Panc1 (cell line): ENCODE measurements around the gene FGF14. TPM values are rescaled to one million over a fixed set of nuclear protein-coding genes. Genes with fewer than 3 reads are reported as not detected.

Source experiments
- ATAC-seq: fragments of 200-7000 bp; cut with Tn5 transposase; 2 replicates; pipeline ENCODE4 v1.9.1; 2020; ENCODE audit warnings: mild to moderate bottlenecking, moderate library complexity
- BruUV-seq: library from RNA; stranded (reverse); fragments of 400-500 nt; replicated peaks from 2 replicates; lab custom pipeline; 2021; lab: Mats Ljungman, UMichigan
- CTCF ChIA-PET: fragments of 300-600 bp; sonication (Branson Sonifier 250); formaldehyde crosslinking; loops from one replicate; lab custom pipeline; 2022; ENCODE audit warnings: antibody characterized with exemption; lab: Charles Lee
- POLR2A ChIA-PET: fragments of 300-600 bp; sonication (Branson Sonifier 250); formaldehyde crosslinking; loops from one replicate; lab custom pipeline; 2022; ENCODE audit warnings: antibody characterized with exemption; lab: Charles Lee
- DNase-seq: peaks from one replicate; pipeline ENCODE4 v3.0.0-alpha.2; 2010; ENCODE audit warnings: low read depth, low spot score
- H3K27ac ChIP-seq: 2 replicates; pipeline ENCODE4 v1.5.1; 2011; ENCODE audit warnings: mild to moderate bottlenecking, low read length, inconsistent platforms
- H3K27me3 ChIP-seq: fragments of 200-500 bp; sonication (Bioruptor generic); 2 replicates; pipeline ENCODE4 v1.6.0; 2014; ENCODE audit warnings: low read length, inconsistent platforms; ENCODE audit not compliant: control insufficient read depth, insufficient read depth
- H3K36me3 ChIP-seq: fragments of 200-500 bp; sonication (Bioruptor generic); 2 replicates; pipeline ENCODE4 v1.5.1; 2014; ENCODE audit warnings: inconsistent platforms, mild to moderate bottlenecking, low read length, moderate library complexity; ENCODE audit not compliant: control insufficient read depth, insufficient read depth
- H3K4me1 ChIP-seq: 2 replicates; pipeline ENCODE4 v1.5.1; 2011; ENCODE audit warnings: inconsistent platforms, mild to moderate bottlenecking, low read length, moderate library complexity; ENCODE audit not compliant: control insufficient read depth, insufficient read depth
- H3K4me3 ChIP-seq, 2 experiments: 2 replicates each; pipeline ENCODE4 v1.5.1; 2011 to 2012; ENCODE audit warnings: low read depth in 2 of 2, low read length in 2 of 2, mild to moderate bottlenecking in 2 of 2, inconsistent platforms in 1 of 2, moderate library complexity in 1 of 2
- H3K9me3 ChIP-seq: fragments of 200-500 bp; sonication (Bioruptor generic); 2 replicates; pipeline ENCODE4 v1.5.1; 2014; ENCODE audit warnings: low read depth, mild to moderate bottlenecking, inconsistent platforms, low read length, moderate library complexity; ENCODE audit not compliant: control insufficient read depth, insufficient read depth
- CTCF ChIP-seq: fragments of 450-650 bp; IDR thresholded peaks from 2 replicates; pipeline ENCODE4 v1.5.1; 2017; ENCODE audit warnings: mild to moderate bottlenecking
- POLR2AphosphoS5 ChIP-seq: IDR thresholded peaks from 2 replicates; pipeline ENCODE4 v1.6.1; 2012; ENCODE audit warnings: mild to moderate bottlenecking, low read depth, low read length, moderate library complexity
- REST ChIP-seq, 2 experiments: IDR thresholded peaks; 2 replicates each; pipeline ENCODE4 v1.6.1; 2011 to 2012; ENCODE audit warnings: low read depth in 2 of 2, control low read depth in 1 of 2, low read length in 1 of 2, mild to moderate bottlenecking in 1 of 2, moderate library complexity in 1 of 2; ENCODE audit not compliant: insufficient read depth in 1 of 2
- SIN3A ChIP-seq: IDR thresholded peaks from 2 replicates; pipeline ENCODE4 v1.6.1; 2012; ENCODE audit warnings: low read depth, mild to moderate bottlenecking, low read length, moderate library complexity, borderline replicate concordance; ENCODE audit not compliant: insufficient read depth
- TCF7L2 ChIP-seq: IDR thresholded peaks from 2 replicates; pipeline ENCODE4 v1.6.1; 2011; ENCODE audit warnings: mild to moderate bottlenecking, low read depth, low read length, inconsistent platforms
- in situ Hi-C: cut with HindIII; loops from 2 replicates; pipeline ENCODE4 v1.10.0; 2016; ENCODE audit warnings: low sequenced_read_pairs, low pct_unique_long_range_greater_than_20kb
- intact Hi-C: fragments of 100-400 bp; cut with micrococcal nuclease; formaldehyde crosslinking; loops from one replicate; pipeline ENCODE4 v1.10.0; 2022; ENCODE audit not compliant: unreplicated experiment
- total RNA-seq: library from RNA; stranded (reverse); gene quantifications from one replicate; pipeline ENCODE4 v1.2.1, GENCODE V29; 2021; ENCODE audit not compliant: unreplicated experiment

Gene FGF14
- total RNA-seq, 1 experiment from 2014 or later: 0.03 TPM

GRCh38 chr13:102309110-102309509 is 92.7 kb downstream of the FGF14 start:
- ATAC-seq (no peak), DNase-seq (no peak)
- Histone ChIP-seq H3K4me1 (no peaks in the 10 kb centered on the region), H3K27ac (no peak overlapping the region), H3K9me3 (no peaks in the 10 kb centered on the region), H3K4me3 (no peak overlapping the region), H3K36me3 (no peaks in the 10 kb centered on the region), H3K27me3 (no peaks in the 10 kb centered on the region; the same call in 1 of the 2 replicates)
- POLR2A ChIA-PET: no interaction called here
- no peak for TF ChIP-seq TCF7L2
- no peak for TF ChIP-seq REST (IDR thresholded peaks at IDR 0.05; ENCODE audit: insufficient read depth in 1 of 2, low read depth in 2 of 2, low read length in 1 of 2)
- no peak for TF ChIP-seq POLR2AphosphoS5
- no peak for TF ChIP-seq SIN3A
- no peak for TF ChIP-seq CTCF
- intact Hi-C loops: no loop called here
- CTCF ChIA-PET: no interaction called here
- in situ Hi-C loops: no loop called here
- no TSS peak for BruUV-seq

GRCh38 chr13:102302534-102302933 is 99.3 kb downstream of the FGF14 start:
- Histone ChIP-seq H3K27ac (no peak overlapping the region), H3K27me3 (no peaks in the 10 kb centered on the region), H3K9me3 (no peaks in the 10 kb centered on the region), H3K36me3 (no peaks in the 10 kb centered on the region), H3K4me3 (no peak overlapping the region), H3K4me1 (no peaks in the 10 kb centered on the region)
- DNase-seq (no peak), ATAC-seq (no peak)
- ChIA-PET POLR2A (no interaction called here), CTCF (no interaction called here)
- in situ Hi-C loops: no loop called here
- intact Hi-C loops: no loop called here
- no TSS peak for BruUV-seq
- no peak for TF ChIP-seq TCF7L2
- TF ChIP-seq REST (IDR thresholded peaks at IDR 0.05; ENCODE audit: insufficient read depth in 1 of 2, low read depth in 2 of 2, low read length in 1 of 2): no peak
- TF ChIP-seq POLR2AphosphoS5: no peak
- no peak for TF ChIP-seq SIN3A
- no peak for TF ChIP-seq CTCF
